A673 (cell line): ENCODE measurements around the gene RRAGD.

Source experiments
- EZH2 ChIP-seq: fragments of 200-600 bp; sonication (generic); IDR thresholded peaks from 2 replicates; pipeline ENCODE4 v1.6.1; 2017; ENCODE audit warnings: borderline replicate concordance, low read depth, mild to moderate bottlenecking, mixed read lengths, antibody characterized with exemption, low read length; ENCODE audit not compliant: poor library complexity, severe bottlenecking
- TF ChIP-seq, protein P1 (sequence below): fragments of 300-800, 200-600 bp; sonication (generic); conservative IDR thresholded peaks from 2 replicates; pipeline ENCODE4 v1.5.1; 2017; ENCODE audit warnings: low read depth, mild to moderate bottlenecking, antibody characterized with exemption, low read length, moderate library complexity, mixed read lengths

GRCh38 chr6:89409461-89410035 is 2.5 kb downstream of the RRAGD start:
- no peak for TF ChIP-seq EZH2
- TF ChIP-seq, protein P1, sequence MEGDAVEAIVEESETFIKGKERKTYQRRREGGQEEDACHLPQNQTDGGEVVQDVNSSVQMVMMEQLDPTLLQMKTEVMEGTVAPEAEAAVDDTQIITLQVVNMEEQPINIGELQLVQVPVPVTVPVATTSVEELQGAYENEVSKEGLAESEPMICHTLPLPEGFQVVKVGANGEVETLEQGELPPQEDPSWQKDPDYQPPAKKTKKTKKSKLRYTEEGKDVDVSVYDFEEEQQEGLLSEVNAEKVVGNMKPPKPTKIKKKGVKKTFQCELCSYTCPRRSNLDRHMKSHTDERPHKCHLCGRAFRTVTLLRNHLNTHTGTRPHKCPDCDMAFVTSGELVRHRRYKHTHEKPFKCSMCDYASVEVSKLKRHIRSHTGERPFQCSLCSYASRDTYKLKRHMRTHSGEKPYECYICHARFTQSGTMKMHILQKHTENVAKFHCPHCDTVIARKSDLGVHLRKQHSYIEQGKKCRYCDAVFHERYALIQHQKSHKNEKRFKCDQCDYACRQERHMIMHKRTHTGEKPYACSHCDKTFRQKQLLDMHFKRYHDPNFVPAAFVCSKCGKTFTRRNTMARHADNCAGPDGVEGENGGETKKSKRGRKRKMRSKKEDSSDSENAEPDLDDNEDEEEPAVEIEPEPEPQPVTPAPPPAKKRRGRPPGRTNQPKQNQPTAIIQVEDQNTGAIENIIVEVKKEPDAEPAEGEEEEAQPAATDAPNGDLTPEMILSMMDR = no peak
